HG03342 (cell line): ENCODE data around the gene FMNL2.
A peak's percentile ranks its signal among the peaks of the same experiment; 100 is the strongest.

Experiments
- ATAC-seq: cut with Tn5 transposase; IDR thresholded peaks from one replicate; pipeline ENCODE4 v1.9.1; 2021; ENCODE audit warnings: mild to moderate bottlenecking, moderate library complexity; ENCODE audit not compliant: unreplicated experiment

FMNL2 gene

GRCh38 chr2:152337511-152337903 is 2.5 kb downstream of the FMNL2 start:
- ATAC-seq, result no peak

- ATAC-seq, result no peak
These were observed 4.7 kb downstream of the FMNL2 start for GRCh38 chr2:152339556-152340286.

- ATAC-seq, result no peak
These were observed 7.5 kb downstream of the FMNL2 start for GRCh38 chr2:152342259-152343046.

GRCh38 chr2:152343426-152343825 is 8.5 kb downstream of the FMNL2 start:
- no peak for ATAC-seq

GRCh38 chr2:152344579-152345195 is 9.7 kb downstream of the FMNL2 start:
- no peak for ATAC-seq

- ATAC-seq, result no peak
These were observed 12.1 kb downstream of the FMNL2 start for GRCh38 chr2:152347076-152347475.

GRCh38 chr2:152348388-152348787 is 13.4 kb downstream of the FMNL2 start:
- ATAC-seq, result no peak

GRCh38 chr2:152349416-152349815 is 14.4 kb downstream of the FMNL2 start:
- ATAC-seq, result no peak

GRCh38 chr2:152350155-152350679 is 15.2 kb downstream of the FMNL2 start:
- no peak for ATAC-seq

- ATAC-seq, result no peak
These were observed 17.6 kb downstream of the FMNL2 start for GRCh38 chr2:152352616-152353015.

- ATAC-seq, result no peak
These were observed 18.4 kb downstream of the FMNL2 start for GRCh38 chr2:152353364-152353763.

- no peak for ATAC-seq
These were observed 19.2 kb downstream of the FMNL2 start for GRCh38 chr2:152354069-152354755.

- no peak for ATAC-seq
These were observed 19.9 kb downstream of the FMNL2 start for GRCh38 chr2:152354909-152355308.

- ATAC-seq, result no peak
These were observed 20.4 kb downstream of the FMNL2 start for GRCh38 chr2:152355409-152355831.

GRCh38 chr2:152359573-152360363 is 24.8 kb downstream of the FMNL2 start:
- peak; percentile 61 for ATAC-seq

GRCh38 chr2:152363936-152364335 is 29.0 kb downstream of the FMNL2 start:
- no peak for ATAC-seq

GRCh38 chr2:152367547-152368390 is 32.8 kb downstream of the FMNL2 start:
- peak; percentile 90 for ATAC-seq

- ATAC-seq, result no peak
These were observed 34.3 kb downstream of the FMNL2 start for GRCh38 chr2:152369176-152369860.

- no peak for ATAC-seq
These were observed 35.8 kb downstream of the FMNL2 start for GRCh38 chr2:152370783-152371182.
